Ureter (tissue), 1 donor: ENCODE measurements around the gene TRIM71. TPM values are rescaled to one million over a fixed set of nuclear protein-coding genes. Genes with fewer than 3 reads are reported as not detected.
"Not testable (repeated sequence)": the region's sequence is repeated elsewhere in the genome, so short reads cannot be mapped to it uniquely, and the experiment has no call there.

Experiments used
- DNase-seq: peaks from one replicate; pipeline ENCODE4 v3.0.0-alpha.2; 2020; ENCODE audit warnings: low spot score
- total RNA-seq: library from RNA; stranded (reverse); gene quantifications from one replicate; pipeline ENCODE4 v1.2.4, GENCODE V29; 2023
- donor health status: DM: yes; HTN: yes; CAD: no.

TRIM71 gene
- total RNA-seq, 1 donor from 2014 or later = not detected

DNA sequence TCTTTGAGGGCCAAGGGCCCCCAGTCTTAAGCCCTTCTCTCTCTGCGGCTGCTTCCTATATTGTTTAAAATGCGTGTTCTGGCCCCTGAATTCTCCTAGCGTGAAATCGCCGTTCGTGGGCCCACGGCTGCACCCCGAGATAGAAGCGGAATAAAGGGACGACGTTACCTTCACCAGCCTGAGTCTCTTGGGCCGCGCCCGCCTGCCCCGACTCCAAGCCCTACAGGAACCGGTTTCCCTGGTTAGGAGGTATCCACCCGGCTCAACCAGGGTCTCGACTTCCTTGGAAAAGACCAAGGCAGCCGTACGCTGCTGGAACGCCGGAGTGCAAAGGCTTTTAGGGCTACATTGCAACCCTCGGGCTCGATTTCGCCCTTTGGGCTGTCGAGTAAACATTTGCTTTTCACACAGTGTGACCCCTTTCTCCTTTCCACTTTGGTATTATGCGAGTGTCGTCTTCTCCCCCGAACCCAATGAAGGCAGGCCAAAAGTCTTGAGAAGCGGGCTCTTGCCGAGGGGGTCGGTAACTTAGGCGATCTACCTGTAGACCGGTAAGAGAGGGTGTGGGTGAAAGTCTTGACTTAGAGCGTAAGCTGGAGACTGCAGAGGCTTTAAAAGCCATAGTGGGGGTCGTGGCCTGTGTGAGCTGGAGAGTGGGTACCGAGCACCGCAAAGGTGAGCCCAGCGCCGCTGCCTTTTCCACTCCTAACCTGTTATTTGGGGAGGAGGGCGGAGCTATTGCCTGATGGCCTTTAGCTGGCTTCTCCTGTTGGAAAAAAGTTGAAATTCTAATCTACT, 2.0 kb downstream of the TRIM71 start:
- no peak for DNase-seq

DNA sequence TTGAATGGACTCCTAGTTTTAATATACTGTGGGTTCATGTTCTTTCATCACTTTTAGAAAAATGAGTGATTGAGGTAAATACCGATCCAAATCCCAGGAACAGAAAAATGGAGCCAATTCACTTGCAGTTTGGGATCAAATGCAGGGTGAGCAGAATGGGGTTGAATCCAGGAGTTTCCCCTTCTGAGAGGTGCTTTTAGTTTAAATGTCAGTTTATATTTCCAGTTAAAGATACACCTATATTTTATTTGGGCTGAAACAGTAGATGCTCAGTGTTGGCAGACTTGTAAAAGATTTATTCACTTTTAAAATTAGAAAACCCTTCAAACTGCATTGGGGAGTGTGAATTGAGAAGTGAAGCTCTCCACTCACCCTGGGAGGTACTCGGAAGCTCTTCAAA, 2.6 kb downstream of the TRIM71 start:
- DNase-seq = no peak

DNA sequence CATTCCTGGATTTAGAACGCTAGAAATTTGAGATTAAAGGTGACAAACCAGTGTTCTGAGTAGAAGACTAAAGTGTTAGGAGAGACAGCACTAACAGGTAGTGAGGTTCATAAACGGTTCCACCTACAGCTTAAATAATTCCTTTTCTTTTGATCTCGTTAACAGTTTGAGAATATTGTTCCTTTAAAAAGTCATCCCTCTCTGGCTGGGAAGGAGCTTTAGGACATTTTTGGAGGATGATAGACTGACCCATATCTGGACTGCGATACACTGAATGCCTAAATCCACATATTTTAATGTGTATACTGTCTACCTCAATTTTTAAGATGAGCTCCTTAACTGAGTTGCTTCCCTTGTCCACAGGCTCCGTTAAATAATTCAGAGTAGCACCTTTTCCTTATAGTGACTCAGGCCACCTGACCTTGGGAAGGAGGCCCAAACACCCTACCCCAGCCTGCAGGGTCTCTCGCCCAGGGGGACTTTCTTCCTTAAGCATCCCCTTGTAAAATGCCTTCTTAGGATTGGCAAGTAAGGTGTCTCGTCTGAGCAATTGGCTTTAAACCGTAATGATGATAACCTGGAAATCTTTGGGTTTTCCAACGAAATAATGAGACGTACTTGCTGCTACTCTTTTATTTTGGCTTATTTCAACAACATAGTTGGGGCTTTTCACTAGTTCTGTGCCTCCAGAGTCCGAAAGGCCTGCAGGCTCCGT, 3.3 kb downstream of the TRIM71 start:
- DNase-seq = no peak

DNA sequence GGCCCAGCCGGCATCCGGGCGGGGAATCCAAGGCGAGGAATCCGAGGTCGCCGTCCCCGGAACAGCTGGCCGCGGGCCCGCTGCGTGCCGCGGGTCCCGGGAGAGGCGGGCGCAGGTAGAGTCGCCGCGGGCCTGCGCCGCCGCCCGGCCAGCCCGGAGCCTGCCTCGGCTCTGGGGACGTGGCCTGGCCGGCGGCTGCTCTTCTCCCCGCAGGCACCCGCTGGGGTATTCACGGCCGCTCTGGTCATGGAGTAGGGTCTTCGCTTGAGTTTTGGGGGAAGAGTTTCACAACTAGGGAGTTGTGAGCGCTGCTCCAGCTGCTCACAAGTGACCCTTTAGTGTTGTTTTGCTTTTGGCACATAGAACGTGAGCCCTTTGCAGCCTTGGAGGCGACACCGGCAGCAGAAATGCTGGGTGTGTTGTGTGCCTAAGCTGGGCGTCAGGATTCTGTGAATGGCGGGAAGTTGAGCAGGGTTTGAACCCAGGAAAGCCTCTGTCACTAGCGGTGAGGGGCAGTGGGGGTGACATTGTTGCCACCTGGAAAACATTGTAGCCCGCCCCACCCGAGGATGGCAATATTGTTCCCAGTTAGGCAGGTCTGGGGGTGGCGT, 4.0 kb downstream of the TRIM71 start:
- DNase-seq = no peak

DNA sequence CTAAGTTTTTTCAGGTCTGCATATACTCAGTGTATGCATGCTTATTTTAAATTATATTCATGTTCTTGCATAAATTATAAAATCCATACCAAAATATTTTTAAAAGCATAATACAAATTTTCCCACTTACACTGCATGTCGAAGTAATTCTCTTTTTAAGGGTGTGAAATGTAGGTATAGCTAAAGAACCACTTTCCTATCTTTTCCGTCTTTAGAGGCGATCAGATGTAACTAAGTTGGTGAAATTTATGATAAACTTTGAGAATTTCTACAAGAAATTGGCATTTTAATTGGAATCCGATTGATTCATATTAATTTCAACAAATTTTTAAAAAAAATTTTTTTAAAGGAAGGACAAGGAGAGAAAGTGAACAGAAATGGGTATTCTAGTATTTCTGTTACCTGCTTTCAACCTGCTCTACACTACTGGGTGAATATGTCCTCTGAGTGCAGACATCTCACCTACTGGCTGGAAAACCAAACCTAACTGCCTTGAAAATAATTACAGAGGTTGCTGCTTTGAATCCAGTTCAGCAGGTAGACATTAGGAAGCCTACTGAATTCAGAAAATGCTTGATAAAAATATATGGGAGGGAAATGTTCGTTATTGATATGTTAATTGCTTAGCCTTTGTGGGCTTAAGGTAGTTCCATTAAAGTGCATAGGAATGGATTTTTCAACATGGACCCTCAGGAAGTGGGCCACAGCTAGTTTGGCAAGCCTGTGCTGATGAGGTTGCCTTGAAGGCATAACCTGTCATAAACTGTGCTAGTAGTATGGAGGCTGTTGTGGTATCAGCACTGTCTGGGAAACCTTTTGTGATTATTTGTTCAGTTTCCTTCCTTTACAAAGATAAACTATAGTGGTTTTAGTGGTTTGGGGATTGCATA, 5.1 kb downstream of the TRIM71 start:
- no peak for DNase-seq

DNA sequence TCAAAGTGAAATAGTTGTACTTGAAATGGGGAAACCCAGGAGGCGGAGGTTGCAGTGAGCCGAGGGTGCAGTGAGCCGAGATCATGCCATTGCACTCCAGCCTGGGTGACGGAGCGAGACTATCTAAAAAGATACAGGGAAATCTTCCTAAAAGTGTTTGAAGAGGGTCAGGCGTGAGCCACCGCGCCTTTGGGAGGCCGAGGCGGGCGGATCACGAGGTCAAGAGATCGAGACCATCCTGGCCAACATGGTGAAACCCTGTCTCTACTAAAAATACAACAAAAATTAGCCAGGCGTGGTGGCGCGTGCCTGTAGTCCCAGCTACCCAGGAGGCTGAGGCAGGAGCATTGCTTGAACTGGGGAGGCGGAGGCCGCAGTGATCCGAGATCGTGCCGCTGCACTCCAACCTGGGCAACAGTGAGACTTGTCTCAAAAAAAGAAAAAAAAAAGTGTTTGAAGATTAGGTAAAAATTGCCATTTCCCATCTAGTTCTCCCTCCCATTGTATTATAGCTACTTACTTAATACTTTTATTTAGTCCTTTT, 5.9 kb downstream of the TRIM71 start:
- not testable (repeated sequence) for DNase-seq

DNA sequence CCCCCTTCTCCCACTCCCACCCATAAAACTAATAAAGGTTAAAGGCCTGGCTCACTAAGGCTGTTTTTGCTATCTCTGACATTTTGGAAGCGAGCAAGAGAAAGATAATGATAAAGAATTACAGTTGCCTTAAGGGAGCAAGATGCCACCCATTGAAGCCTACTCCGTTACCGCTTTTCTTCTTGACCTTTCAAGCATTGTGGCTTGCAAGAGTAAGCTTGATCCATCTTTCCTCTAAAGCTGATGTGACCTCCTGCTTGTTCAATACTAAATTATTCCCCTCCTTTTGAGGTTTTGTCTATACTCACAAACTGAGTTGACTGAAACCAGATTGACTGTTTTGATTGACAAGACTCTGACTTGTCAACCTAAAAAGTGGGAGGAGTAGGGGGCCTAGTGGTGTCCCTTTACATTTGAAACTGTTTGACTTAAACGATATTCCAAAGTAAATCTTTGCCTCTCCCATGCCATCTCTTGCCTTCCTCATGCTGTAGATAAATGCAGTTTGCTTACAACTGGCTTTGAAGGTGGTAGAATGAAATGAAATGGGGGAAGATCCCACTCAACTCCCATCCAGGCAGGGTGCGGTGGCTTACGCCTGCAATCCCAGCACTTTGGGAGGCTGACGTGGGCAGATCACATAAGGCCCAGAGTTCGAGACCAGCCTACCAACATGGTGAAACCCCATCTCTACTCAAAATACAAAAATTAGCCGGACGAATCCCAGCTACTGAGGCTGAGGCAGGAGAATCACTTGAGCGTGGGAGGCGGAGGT, 8.0 kb downstream of the TRIM71 start:
- no peak for DNase-seq

DNA sequence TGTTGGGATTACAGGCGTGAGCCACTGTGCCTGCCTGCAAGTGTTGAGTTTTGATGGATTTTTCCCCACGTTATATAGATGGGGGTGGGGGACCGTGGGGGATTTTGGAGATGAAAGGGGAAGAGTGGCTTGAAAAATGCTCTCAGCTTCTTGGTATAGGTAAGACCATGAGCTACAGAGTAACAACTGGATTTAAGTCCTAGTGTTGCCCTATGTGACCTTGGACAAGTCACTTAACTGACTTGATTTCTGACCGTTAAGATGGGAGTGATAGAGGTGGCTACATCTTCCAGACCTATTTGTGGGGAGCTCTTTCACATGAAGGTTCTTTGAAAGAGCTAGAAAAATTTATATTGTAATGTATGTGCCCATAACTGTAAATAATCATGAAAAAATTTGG, 13.3 kb downstream of the TRIM71 start:
- no peak for DNase-seq

DNA sequence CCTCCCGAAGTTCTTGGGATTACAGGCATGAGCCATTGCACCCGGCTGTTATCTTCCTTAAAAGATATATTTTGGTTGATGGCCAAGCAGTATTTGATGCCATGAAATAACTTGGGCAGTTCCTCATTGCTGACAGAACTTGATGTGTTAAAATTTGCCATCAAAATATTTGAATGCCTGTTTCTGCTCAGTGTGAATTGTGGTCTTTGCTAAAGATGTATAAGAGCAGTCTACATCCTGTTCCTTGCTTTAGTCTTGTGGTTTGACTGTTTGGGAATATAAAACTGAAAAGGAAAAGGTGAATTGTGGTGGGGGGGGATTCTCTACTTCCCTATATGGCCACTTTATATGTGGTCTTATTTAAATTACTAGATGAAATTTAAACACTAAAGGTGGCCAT, 14.0 kb downstream of the TRIM71 start:
- DNase-seq = no peak

DNA sequence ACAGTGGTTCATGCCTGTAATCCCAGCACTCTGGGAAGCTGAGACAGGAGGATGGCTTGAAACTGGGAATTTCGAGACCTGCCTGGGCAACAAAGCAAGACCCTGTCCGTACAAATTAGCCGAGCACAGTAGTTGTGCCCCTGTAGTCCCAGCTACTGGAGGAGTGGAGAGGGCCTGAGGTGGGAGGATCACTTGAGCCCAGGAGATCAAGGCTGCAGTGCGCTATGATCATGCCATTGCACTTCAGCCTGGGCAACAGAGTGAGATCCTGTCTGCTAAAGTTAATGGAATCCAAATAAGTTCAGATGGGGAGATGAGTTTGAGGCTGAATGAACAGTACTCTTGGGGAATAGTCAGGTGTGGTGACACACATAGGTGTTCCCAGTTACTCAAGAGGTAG, 14.4 kb downstream of the TRIM71 start:
- no peak for DNase-seq

DNA sequence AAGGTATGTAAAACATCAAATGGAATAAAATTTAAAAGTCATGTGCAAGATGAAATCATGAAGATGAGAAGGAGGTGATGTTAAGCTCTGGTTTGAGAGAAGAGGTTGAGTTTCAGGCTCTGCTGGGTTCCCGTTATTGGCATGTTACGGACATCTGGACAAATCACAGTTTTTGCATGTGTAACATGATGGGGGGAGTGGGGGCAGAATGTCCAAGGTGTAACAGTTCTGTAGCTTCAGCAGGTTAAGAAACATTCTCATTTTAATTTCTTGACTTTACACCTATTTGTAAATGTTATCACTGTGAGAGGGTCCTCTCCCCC, 17.2 kb downstream of the TRIM71 start:
- DNase-seq = no peak

DNA sequence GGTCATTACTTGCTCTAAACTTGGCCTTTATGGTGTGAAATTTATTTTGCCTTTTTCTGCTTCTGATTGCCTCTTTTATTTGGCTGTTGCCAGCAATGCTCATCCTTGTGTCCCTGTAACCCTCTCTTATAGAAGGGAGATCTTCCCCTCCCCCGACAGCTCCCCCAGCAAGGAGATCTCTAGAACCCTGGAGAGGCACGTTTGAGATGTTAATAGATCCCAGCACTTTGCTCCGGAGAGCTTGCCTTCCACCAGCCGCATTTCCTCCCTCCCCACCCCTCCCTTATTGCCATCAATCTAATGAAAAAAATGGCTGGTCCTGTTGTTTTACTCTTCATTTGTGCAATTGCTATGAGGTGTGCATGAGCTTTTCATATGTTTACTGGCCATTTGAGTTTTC, 18.2 kb downstream of the TRIM71 start:
- no peak for DNase-seq

DNA sequence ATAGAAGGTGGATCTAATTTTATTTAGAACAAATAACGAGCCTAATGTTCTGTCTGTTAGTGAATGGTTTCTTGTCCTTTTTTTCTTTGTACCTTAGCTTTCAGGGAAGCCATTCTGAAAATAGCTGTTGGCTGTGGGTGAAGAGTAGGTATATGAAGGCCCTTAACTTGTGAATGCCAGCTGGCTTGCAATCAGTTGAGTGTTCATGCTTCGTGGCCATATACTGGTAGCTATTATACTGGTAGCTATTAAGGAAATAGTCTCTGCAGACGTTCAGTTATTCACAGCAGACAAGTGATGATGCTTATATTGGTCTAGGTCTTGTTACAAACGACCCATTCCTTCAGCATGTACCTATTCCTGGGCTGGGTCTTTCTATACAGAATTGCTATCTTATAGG, 18.8 kb downstream of the TRIM71 start:
- DNase-seq = no peak

DNA sequence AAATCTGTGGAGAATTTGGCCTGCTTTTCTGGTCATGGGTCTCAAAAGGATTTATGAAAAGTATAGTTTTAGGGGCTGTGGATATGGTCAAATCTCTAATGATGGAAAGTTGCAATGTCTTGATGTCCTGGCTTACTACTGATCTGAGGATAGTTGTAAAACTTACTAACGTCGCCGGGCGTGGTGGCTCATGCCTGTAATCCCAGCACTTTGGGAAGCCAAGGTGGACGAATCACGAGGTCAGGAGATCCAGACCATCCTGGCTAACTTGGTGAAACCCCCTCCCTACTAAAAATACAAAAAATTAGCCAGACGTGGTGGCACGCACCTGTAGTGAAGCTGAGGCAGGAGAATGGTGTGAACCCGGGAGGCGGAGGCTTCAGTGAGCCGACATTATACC, 19.6 kb downstream of the TRIM71 start:
- DNase-seq = no peak

DNA sequence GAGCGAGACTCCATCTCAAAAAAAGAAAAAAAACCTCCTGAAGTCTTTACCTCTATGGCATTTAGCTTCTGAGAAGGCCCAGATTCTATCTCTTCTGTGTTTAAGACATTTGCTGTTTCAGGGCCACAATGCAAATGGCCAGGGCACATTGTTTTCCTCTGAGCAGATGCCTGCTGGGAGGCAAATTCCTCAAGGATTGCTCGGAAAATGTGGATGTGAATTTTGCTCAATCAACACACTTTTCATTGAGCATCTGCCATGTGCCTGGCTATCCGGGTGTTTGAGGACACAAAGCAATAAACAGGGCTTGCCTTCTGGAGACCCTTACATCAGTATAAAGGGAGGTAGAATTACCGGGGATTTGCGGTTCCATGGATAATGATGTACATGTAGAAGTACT, 20.0 kb downstream of the TRIM71 start:
- no peak for DNase-seq

DNA sequence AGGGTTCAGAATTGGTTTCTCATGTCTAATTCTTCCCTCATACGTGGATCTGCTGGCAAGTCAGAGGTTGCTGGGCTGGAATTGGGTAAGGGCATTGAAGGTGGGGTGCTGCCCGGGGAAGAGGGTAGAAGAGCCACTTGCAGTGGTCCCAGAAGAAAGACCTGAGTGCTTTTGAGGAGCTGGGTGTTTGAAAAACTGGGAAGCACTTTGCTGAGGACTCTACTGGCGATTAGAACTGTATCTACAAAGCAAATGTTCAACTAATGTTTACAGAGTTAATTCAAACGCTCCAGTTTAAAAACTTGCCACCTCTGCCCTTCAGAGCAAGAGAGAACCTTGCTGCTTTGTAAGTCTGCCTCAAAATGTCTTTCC, 21.9 kb downstream of the TRIM71 start:
- DNase-seq = no peak

DNA sequence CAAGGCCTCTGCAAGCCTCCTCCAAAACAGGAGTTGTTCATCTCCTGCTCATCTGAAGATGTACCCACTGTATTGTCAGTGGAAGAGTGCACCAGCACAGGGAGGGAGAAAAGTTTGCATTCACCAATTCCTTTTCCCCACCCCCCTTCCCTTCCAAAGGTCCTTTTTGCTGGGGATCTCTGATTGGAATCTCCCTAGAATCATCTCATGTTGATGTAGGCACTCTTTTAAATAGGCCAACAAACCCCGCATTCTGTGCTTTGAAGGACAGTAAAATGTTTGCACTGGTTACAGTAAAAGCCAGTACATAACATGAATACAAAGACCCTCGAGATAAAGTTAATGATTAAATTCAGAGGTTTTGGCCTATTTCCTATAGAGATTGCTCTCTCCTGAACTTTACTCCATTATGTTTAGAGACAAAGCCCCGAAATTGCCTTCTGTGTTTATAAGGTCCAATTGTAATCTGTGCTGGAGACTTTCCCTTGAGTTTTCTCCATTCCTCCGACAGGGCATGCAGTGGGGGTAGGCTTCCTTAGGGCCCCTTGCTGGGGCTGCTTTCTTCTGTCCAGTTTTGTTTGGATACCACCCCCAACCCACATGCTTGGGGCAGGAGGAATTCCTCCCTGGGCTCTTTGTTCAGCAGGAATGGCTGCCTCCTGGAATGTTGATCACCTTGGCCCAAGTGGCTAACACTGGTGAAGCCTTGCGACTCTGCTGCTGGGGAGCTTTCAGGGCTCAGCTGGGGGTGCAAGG, 22.5 kb downstream of the TRIM71 start:
- no peak for DNase-seq

DNA sequence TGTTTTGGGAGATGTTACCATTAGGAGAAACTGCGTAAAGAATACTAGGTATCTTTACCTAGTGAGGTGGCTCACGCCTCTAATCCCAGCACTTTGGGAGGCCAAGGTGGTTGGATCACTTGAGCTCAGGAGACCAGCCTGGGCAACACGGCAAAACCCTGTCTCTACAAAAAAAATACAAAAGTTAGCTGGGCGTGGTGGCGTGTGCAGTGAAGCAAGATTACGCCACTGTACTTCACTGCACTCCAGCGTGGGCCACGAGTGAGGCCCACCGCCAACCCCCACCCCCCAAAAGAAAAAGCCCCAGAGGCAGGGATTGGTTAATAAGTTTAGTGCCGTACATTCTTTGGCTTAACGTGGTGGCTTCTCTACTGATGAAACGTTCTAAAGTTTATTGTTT, 23.5 kb downstream of the TRIM71 start:
- DNase-seq = no peak

DNA sequence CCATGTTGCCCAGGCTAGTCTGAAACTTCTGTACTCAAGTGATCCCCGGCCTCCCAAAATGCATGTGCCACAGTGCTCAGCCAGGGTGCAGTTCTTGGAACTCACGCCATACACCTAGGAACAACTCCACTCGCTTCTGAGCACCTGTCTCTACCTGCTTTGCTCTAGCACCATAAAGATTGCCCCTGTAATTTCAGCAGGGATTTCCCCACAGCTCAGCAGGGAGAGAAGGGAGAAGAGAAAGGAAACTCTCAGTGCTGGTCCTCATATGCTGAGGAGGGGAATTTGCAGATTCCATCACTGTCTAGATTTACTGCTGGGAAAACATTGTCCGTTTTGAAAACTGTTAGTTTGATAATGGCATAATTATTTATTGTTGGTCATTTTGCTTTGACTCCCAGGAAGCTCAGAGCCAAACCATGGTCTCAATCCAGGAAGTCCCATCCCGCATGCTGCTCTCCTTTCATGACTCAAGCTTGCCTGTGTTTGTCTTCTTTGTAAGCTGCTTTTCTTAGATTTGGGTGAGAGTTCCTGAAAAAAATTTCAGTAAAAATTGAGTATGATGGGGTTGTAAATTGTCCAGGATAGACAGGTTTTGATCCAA, 24.2 kb downstream of the TRIM71 start:
- no peak for DNase-seq

DNA sequence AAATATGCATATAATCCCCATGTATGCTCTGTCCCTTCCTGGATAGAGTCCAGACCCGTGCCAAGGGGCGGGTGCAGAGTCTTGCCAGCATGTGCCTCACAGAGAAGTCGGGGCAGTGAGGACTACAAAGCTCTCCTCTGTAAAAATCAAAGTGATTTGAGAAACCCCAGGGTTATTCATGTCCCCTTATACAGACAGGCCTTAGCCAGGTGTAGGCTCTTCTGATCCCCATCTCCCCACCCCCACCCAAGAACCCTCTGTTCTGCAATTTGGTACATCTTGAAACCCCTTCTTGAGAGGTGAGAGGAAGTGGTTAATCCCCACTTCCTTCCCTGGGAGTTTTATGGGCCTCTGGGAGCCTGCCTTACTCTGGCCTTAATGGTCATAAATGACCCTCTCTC, 24.7 kb downstream of the TRIM71 start:
- no peak for DNase-seq
